SJSA1 (cell line): ENCODE measurements around the gene SNRPA1. TPM values are rescaled to one million over a fixed set of nuclear protein-coding genes. Genes with fewer than 3 reads are reported as not detected.
"Not testable (repeated sequence)": the region's sequence is repeated elsewhere in the genome, so short reads cannot be mapped to it uniquely, and the experiment has no call there.

Experiments used
- DNase-seq, 2 experiments: peaks; one replicate each; pipeline ENCODE4 v3.0.0-alpha.2; 2015 to 2020; ENCODE audit warnings: low spot score in 2 of 2, low read depth in 1 of 2
- H3K27ac ChIP-seq: fragments of 250-450 bp; sonication (Bioruptor Pico); 2 replicates; pipeline ENCODE4 v1.5.1; 2020; ENCODE audit warnings: mild to moderate bottlenecking, moderate library complexity
- H3K27me3 ChIP-seq: fragments of 250-450 bp; sonication (Bioruptor Pico); replicated peaks from 2 replicates; pipeline ENCODE4 v1.5.1; 2020; ENCODE audit warnings: mild to moderate bottlenecking, moderate library complexity
- H3K36me3 ChIP-seq: fragments of 250-450 bp; sonication (Bioruptor Pico); 2 replicates; pipeline ENCODE4 v1.5.1; 2020; ENCODE audit warnings: mild to moderate bottlenecking
- H3K4me1 ChIP-seq: fragments of 250-450 bp; sonication (Bioruptor Pico); replicated peaks from 2 replicates; pipeline ENCODE4 v1.6.1; 2021; ENCODE audit warnings: mild to moderate bottlenecking
- H3K4me3 ChIP-seq: fragments of 250-450 bp; sonication (Bioruptor Pico); 2 replicates; pipeline ENCODE4 v1.5.1; 2020; ENCODE audit warnings: mild to moderate bottlenecking
- H3K9me3 ChIP-seq: fragments of 250-450 bp; sonication (Bioruptor Pico); replicated peaks from 2 replicates; pipeline ENCODE4 v1.5.1; 2020; ENCODE audit warnings: mild to moderate bottlenecking
- total RNA-seq: library from RNA; depleted of rRNA; stranded (reverse); fragments of >200 nt; shearing (Covaris generic); gene quantifications from 2 replicates; pipeline ENCODE4 v1.2.3, GENCODE V29; 2014

The SNRPA1 gene
- total RNA-seq, 1 experiment from 2014 or later = 76.3 TPM

GRCh38 chr15:101296418-101297405 is 1.7 kb upstream of the SNRPA1 start:
- peaks cover 6% of the 10 kb centered on the region; the same call in 1 of the 2 replicates for H3K4me1 ChIP-seq
- no peaks in the 10 kb centered on the region for H3K9me3 ChIP-seq
- no peak overlapping the region for H3K27ac ChIP-seq
- H3K27me3 ChIP-seq = no peaks in the 10 kb centered on the region
- peaks cover 20% of the 10 kb centered on the region for H3K36me3 ChIP-seq
- DNase-seq = no peak
- no peak overlapping the region for H3K4me3 ChIP-seq

- H3K27me3 ChIP-seq = no peaks in the 10 kb centered on the region
- peaks cover 6% of the 10 kb centered on the region; the same call in 1 of the 2 replicates for H3K4me1 ChIP-seq
- H3K4me3 ChIP-seq = peak overlapping the region; percentile 88
- no peaks in the 10 kb centered on the region for H3K9me3 ChIP-seq
- peak overlapping the region; percentile 69 for H3K27ac ChIP-seq
- H3K36me3 ChIP-seq = peaks cover 27% of the 10 kb centered on the region
- DNase-seq = peak in 1 of 2 experiments; percentile 23
Measured at GRCh38 chr15:101295607-101296161, 636 bp upstream of the SNRPA1 start.

- DNase-seq = no peak
- Histone ChIP-seq H3K9me3 (no peaks in the 10 kb centered on the region), H3K4me1 (peaks cover 12% of the 10 kb centered on the region; the same call in 1 of the 2 replicates), H3K4me3 (peak overlapping the region; percentile 88), H3K27me3 (no peaks in the 10 kb centered on the region), H3K27ac (no peak overlapping the region), H3K36me3 (peaks cover 46% of the 10 kb centered on the region)
Measured at GRCh38 chr15:101293122-101293521, 1.9 kb downstream of the SNRPA1 start.

GRCh38 chr15:101288905-101289513 is 6.0 kb downstream of the SNRPA1 start:
- DNase-seq = peak in 1 of 2 experiments; percentile 61
- peaks cover 12% of the 10 kb centered on the region; the same call in 1 of the 2 replicates for H3K4me1 ChIP-seq
- no peak overlapping the region for H3K4me3 ChIP-seq
- H3K27ac ChIP-seq = no peak overlapping the region; the same call in 1 of the 2 replicates
- peaks cover 83% of the 10 kb centered on the region for H3K36me3 ChIP-seq
- no peaks in the 10 kb centered on the region for H3K9me3 ChIP-seq
- no peaks in the 10 kb centered on the region for H3K27me3 ChIP-seq

- not testable (repeated sequence) for H3K9me3 ChIP-seq, H3K4me3 ChIP-seq, H3K27me3 ChIP-seq, H3K4me1 ChIP-seq, DNase-seq, H3K27ac ChIP-seq
- peaks cover 89% of the 10 kb centered on the region for H3K36me3 ChIP-seq
Measured at GRCh38 chr15:101287342-101287741, 7.7 kb downstream of the SNRPA1 start.

- no peak for DNase-seq
- peaks cover 5% of the 10 kb centered on the region; the same call in 1 of the 2 replicates for H3K4me1 ChIP-seq
- H3K9me3 ChIP-seq = no peaks in the 10 kb centered on the region
- H3K4me3 ChIP-seq = no peak overlapping the region
- H3K27ac ChIP-seq = no peak overlapping the region
- no peaks in the 10 kb centered on the region for H3K27me3 ChIP-seq
- H3K36me3 ChIP-seq = peaks cover 89% of the 10 kb centered on the region
Measured at GRCh38 chr15:101286471-101287114, 8.5 kb downstream of the SNRPA1 start.

- peaks cover 90% of the 10 kb centered on the region for H3K36me3 ChIP-seq
- H3K27me3 ChIP-seq = no peaks in the 10 kb centered on the region
- DNase-seq = no peak
- no peaks in the 10 kb centered on the region for H3K9me3 ChIP-seq
- H3K4me1 ChIP-seq = no peaks in the 10 kb centered on the region
- no peak overlapping the region for H3K4me3 ChIP-seq
- no peak overlapping the region for H3K27ac ChIP-seq
Measured at GRCh38 chr15:101283931-101284330, 11.1 kb downstream of the SNRPA1 start.

GRCh38 chr15:101280007-101280406 is 15.0 kb downstream of the SNRPA1 start:
- Histone ChIP-seq H3K36me3 (peaks cover 69% of the 10 kb centered on the region), H3K27ac (no peak overlapping the region), H3K4me3 (no peak overlapping the region), H3K9me3 (no peaks in the 10 kb centered on the region), H3K27me3 (no peaks in the 10 kb centered on the region), H3K4me1 (peaks cover 5% of the 10 kb centered on the region)
- no peak for DNase-seq

GRCh38 chr15:101277943-101278564 is 17.0 kb downstream of the SNRPA1 start:
- Histone ChIP-seq H3K36me3 (peaks cover 71% of the 10 kb centered on the region), H3K27ac (no peak overlapping the region), H3K4me1 (peaks cover 5% of the 10 kb centered on the region), H3K4me3 (peak overlapping the region; percentile 94), H3K9me3 (no peaks in the 10 kb centered on the region), H3K27me3 (no peaks in the 10 kb centered on the region)
- no peak for DNase-seq

GRCh38 chr15:101277038-101277822 is 17.8 kb downstream of the SNRPA1 start, which contains the start of gene SELENOS:
TSS of gene SELENOS (minus strand) at chr15:101277485. CDS start at chr15:101277417, 68 bp downstream.
- no peaks in the 10 kb centered on the region for H3K9me3 ChIP-seq
- peak within 1 kb of the TSS; percentile 94 for H3K4me3 ChIP-seq
- H3K4me1 ChIP-seq = peaks cover 5% of the 10 kb centered on the region
- no peaks in the 10 kb centered on the region for H3K27me3 ChIP-seq
- peaks cover 71% of the 10 kb centered on the region for H3K36me3 ChIP-seq
- peak; percentile 90 for DNase-seq
- H3K27ac ChIP-seq = peak within 1 kb of the TSS; percentile 73

GRCh38 chr15:101276501-101277037 is 18.5 kb downstream of the SNRPA1 start:
- Histone ChIP-seq H3K27me3 (no peaks in the 10 kb centered on the region), H3K36me3 (peaks cover 71% of the 10 kb centered on the region), H3K9me3 (no peaks in the 10 kb centered on the region), H3K4me1 (peaks cover 5% of the 10 kb centered on the region), H3K4me3 (peak overlapping the region; percentile 94), H3K27ac (peak overlapping the region; percentile 73)
- peak in 1 of 2 experiments; percentile 41 for DNase-seq

GRCh38 chr15:101275018-101275417 is 20.0 kb downstream of the SNRPA1 start:
- no peaks in the 10 kb centered on the region for H3K9me3 ChIP-seq
- peaks cover 71% of the 10 kb centered on the region for H3K36me3 ChIP-seq
- peaks cover 5% of the 10 kb centered on the region for H3K4me1 ChIP-seq

More at GRCh38 chr15:101275018-101275417, 20.0 kb downstream of the SNRPA1 start:
- Histone ChIP-seq H3K27ac (no peak overlapping the region), H3K4me3 (no peak overlapping the region), H3K27me3 (no peaks in the 10 kb centered on the region)
- DNase-seq = no peak
